Measurements from ENCODE around the gene HPDL. TPM values are rescaled to one million over a fixed set of nuclear protein-coding genes. Genes with fewer than 3 reads are reported as not detected.

Gene HPDL
- total and polyA plus RNA-seq, 10 of the 15 experiments (the other 5 are each of a cell fraction or from before 2014, with no cell fraction given): 1.3 to 75.5 (median 31.8) TPM

GRCh38 chr1:45326627-45327623 lies at the start of gene HPDL (continued):
- TF ChIP-seq, protein P1, sequence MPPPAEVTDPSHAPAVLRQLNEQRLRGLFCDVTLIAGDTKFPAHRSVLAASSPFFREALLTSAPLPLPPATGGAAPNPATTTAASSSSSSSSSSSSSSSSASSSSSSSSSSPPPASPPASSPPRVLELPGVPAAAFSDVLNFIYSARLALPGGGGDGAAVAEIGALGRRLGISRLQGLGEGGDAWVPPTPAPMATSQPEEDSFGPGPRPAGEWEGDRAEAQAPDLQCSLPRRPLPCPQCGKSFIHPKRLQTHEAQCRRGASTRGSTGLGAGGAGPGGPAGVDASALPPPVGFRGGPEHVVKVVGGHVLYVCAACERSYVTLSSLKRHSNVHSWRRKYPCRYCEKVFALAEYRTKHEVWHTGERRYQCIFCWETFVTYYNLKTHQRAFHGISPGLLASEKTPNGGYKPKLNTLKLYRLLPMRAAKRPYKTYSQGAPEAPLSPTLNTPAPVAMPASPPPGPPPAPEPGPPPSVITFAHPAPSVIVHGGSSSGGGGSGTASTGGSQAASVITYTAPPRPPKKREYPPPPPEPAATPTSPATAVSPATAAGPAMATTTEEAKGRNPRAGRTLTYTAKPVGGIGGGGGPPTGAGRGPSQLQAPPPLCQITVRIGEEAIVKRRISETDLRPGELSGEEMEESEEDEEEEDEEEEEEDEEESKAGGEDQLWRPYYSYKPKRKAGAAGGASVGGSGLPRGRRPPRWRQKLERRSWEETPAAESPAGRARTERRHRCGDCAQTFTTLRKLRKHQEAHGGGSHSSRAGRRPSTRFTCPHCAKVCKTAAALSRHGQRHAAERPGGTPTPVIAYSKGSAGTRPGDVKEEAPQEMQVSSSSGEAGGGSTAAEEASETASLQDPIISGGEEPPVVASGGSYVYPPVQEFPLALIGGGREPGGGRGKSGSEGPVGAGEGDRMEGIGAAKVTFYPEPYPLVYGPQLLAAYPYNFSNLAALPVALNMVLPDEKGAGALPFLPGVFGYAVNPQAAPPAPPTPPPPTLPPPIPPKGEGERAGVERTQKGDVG (CRISPR knock-in tag; IDR thresholded peaks at IDR 0.05): no peak
- TF ChIP-seq BHLHE40 (IDR thresholded peaks at IDR 0.05; ENCODE audit: borderline replicate concordance in 1 of 2, low read depth in 2 of 2, low read length in 1 of 2) (peak in 1 of 2 experiments; percentile 46; a peak in 2 of 4 replicates), YBX1 (IDR thresholded peaks at IDR 0.05) (no peak), MXI1 (IDR thresholded peaks at IDR 0.05; ENCODE audit: low read depth, low read length) (peak; percentile 49; the same call in 1 of the 2 replicates), POU2F2 (IDR thresholded peaks at IDR 0.05; ENCODE audit: borderline replicate concordance, low read depth, low read length) (0 out of 3 replicates have a peak, but pooled peaks have one; percentile 30), HDAC6 (IDR thresholded peaks at IDR 0.05; ENCODE audit: unreplicated experiment) (peak; percentile 30), SKIL (IDR thresholded peaks at IDR 0.05; ENCODE audit: low read depth, poor library complexity, severe bottlenecking) (no peak), RCOR1 (conservative IDR thresholded peaks at IDR 0.05; ENCODE audit: low read depth, low read length) (no peak), ZNF687 (IDR thresholded peaks at IDR 0.05) (peak; percentile 78), IKZF1 (conservative IDR thresholded peaks at IDR 0.05) (peak; percentile 57), RBBP5 (conservative IDR thresholded peaks at IDR 0.05) (no peak), POLR2AphosphoS2 (IDR thresholded peaks at IDR 0.05; ENCODE audit: low read depth, low read length) (peak; percentile 43; the same call in 1 of the 2 replicates), CREM (IDR thresholded peaks at IDR 0.05; ENCODE audit: low read depth) (peak; percentile 16; the same call in 1 of the 2 replicates), ZSCAN29 (IDR thresholded peaks at IDR 0.05) (no peak), HCFC1 (IDR thresholded peaks at IDR 0.05; ENCODE audit: low read length) (peak; percentile 36; the same call in 1 of the 2 replicates), TAF1 (IDR thresholded peaks at IDR 0.05; ENCODE audit: borderline replicate concordance, low read depth, low read length) (peak; percentile 75; the same call in 1 of the 2 replicates)
- TF ChIP-seq, protein P2, sequence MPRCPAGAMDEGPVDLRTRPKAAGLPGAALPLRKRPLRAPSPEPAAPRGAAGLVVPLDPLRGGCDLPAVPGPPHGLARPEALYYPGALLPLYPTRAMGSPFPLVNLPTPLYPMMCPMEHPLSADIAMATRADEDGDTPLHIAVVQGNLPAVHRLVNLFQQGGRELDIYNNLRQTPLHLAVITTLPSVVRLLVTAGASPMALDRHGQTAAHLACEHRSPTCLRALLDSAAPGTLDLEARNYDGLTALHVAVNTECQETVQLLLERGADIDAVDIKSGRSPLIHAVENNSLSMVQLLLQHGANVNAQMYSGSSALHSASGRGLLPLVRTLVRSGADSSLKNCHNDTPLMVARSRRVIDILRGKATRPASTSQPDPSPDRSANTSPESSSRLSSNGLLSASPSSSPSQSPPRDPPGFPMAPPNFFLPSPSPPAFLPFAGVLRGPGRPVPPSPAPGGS (IDR thresholded peaks at IDR 0.05; ENCODE audit: borderline replicate concordance, insufficient read depth, low read depth, low read length, poor library complexity, severe bottlenecking): peak; percentile 18
